Thoracic aorta endothelial cell (primary cell): Measurements from ENCODE around the gene SLC25A39. TPM values are rescaled to one million over a fixed set of nuclear protein-coding genes. Genes with fewer than 3 reads are reported as not detected.

Experiments
- small RNA-seq: library from RNA; depleted of rRNA; stranded (forward); fragments of <200 nt; gene quantifications from one replicate; pipeline ENCODE3, GENCODE V24; 2012
- total RNA-seq: library from RNA; depleted of rRNA; stranded (reverse); fragments of >200 nt; gene quantifications from 2 replicates; pipeline ENCODE4 v1.2.3, GENCODE V29; 2012

SLC25A39 gene
- 70.9 and 84.0 TPM in 2 replicates for total RNA-seq

GRCh38 chr17:44324571-44325275, at the start of gene SLC25A39:
SLC25A39 (minus strand) TSS chr17:44324823; CDS start chr17:44323562, 1,261 bp downstream.

GRCh38 chr17:44363613-44364159, 39.1 kb upstream of the SLC25A39 start, which contains the start of gene FAM171A2:
FAM171A2 (minus strand) TSS chr17:44363853; CDS start chr17:44363714, 139 bp downstream.

GRCh38 chr17:44344939-44345453, 20.4 kb upstream of the SLC25A39 start, which contains the start of gene GRN:
GRN (plus strand) TSS chr17:44345302; CDS start chr17:44349165, 3,863 bp downstream.

GRCh38 chr17:44308320-44308818, 16.3 kb downstream of the SLC25A39 start, which contains the start of gene RUNDC3A:
RUNDC3A (plus strand) TSS chr17:44308601; CDS start chr17:44308833, 232 bp downstream.

Small RNAs within 50 kb of the gene (small RNA-seq; reads per million reads assigned to genes)
- gene RF00012 (not detected), gene RN7SL507P (not detected), gene RNU6-453P (not detected)

Other genes starting within 250 kb of the SLC25A39 start
- 16.2 and 25.6 TPM in 2 replicates for gene HDAC5, start 201.2 kb downstream of the SLC25A39 start, total RNA-seq
- 3.9 and 6.9 TPM in 2 replicates for gene HROB, start 182.9 kb downstream of the SLC25A39 start, total RNA-seq
- gene ASB16, start 154.1 kb downstream of the SLC25A39 start, total RNA-seq, result not detected in 2 replicates
- gene TMUB2, start 137.9 kb downstream of the SLC25A39 start, total RNA-seq, result 17.7 and 20.2 TPM in 2 replicates
- 48.7 and 51.0 TPM in 2 replicates for gene ATXN7L3, start 124.9 kb downstream of the SLC25A39 start, total RNA-seq
- gene UBTF, start 105.1 kb downstream of the SLC25A39 start, total RNA-seq, result 60.1 and 74.1 TPM in 2 replicates
- gene SLC4A1, start 56.7 kb downstream of the SLC25A39 start, total RNA-seq, result not detected in 2 replicates
- gene RUNDC3A, start 16.2 kb downstream of the SLC25A39 start, total RNA-seq, result not detected in 2 replicates
- 153 and 193 TPM in 2 replicates for gene GRN, start 20.5 kb upstream of the SLC25A39 start, total RNA-seq
- gene FAM171A2, start 39.0 kb upstream of the SLC25A39 start, total RNA-seq, result 3.8 and 5.2 TPM in 2 replicates
- gene ITGA2B, start 64.8 kb upstream of the SLC25A39 start, total RNA-seq, result 0.22 TPM in 1 of 2 replicates, not detected in the other
- gene GPATCH8, start 178.6 kb upstream of the SLC25A39 start, total RNA-seq, result 28.7 and 37.5 TPM in 2 replicates
- gene FZD2, start 232.7 kb upstream of the SLC25A39 start, total RNA-seq, result 0.66 and 1.2 TPM in 2 replicates